Parietal lobe (tissue), 1 donor: ENCODE measurements around the gene FOXD4L3. TPM values are rescaled to one million over a fixed set of nuclear protein-coding genes. Genes with fewer than 3 reads are reported as not detected.

Source experiments
- total RNA-seq: library from RNA; depleted of rRNA; stranded (reverse); fragments of >200 nt; gene quantifications from one replicate; pipeline ENCODE4 v1.2.3, GENCODE V29; 2014

FOXD4L3 gene
- total RNA-seq: not detected

DNA sequence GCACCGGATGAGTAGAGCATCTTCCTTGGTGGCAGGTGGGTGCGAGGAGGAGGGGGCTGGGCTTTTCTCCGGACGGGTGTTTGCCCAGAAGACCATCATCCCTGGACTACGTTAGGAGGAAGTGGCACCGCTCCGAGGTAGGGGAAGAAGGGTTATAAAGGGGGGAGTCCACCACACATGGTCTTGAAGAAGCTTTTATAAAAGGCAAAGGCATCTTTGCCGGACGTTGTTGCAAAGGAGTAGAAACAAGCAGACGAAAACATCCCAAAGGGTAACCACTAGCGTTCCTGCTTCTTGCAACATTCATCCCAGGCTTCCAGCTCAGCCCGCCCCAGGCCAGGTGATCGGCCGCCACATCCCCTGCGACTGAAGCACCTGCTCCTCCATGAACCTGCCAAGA lies at the start of gene FOXD4L3:
FOXD4L3 (plus strand) TSS at position 301 of the 400 bp plus-strand sequence; CDS start at position 386, 85 bp downstream.

Other genes with a start within 250 kb of the FOXD4L3 start
- gene ZNG1C, start 60.9 kb upstream of the FOXD4L3 start, total RNA-seq: 68.9 TPM
- gene PGM5, start 53.7 kb downstream of the FOXD4L3 start, total RNA-seq: 1.6 TPM
- not detected for gene TMEM252, start 238.0 kb downstream of the FOXD4L3 start, total RNA-seq